ENCODE results near the gene EI24. TPM values are rescaled to one million over a fixed set of nuclear protein-coding genes. Genes with fewer than 3 reads are reported as not detected.
A peak's percentile ranks its signal among the peaks of the same experiment; 100 is the strongest.

EI24 gene
- total RNA-seq, 1 experiment from 2014 or later: 193 TPM

DNA sequence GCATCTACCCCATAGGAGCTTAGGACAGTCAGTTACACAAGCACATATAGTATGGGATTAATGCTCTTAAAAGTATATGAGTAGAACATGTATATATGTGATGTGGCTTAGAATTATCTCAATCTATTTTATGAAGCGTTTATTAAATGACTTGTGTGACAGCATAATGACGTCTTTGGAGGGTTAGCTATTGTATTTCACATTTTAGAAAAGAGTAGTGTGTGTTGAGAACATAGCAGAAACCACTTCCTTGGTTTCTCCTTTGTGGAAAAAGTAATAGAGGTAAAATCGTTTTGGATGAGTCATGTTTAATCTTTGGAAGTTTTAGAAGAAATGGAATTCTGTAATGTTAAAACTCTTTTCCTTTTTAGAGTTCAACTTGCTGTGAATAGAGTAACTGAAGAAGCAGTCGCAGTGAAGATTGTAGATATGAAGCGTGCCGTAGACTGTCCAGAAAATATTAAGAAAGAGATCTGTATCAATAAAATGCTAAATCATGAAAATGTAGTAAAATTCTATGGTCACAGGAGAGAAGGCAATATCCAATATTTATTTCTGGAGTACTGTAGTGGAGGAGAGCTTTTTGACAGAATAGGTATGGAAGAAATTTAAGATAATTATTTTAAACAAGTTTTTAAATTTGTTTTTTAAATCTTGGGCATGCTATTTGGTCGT lies 58.1 kb downstream of the EI24 start:
- DNase-seq (ENCODE audit: low read depth, low spot score) (no peak), ATAC-seq (no peak)
- peaks cover 22% of the 10 kb centered on the region for H3K36me3 ChIP-seq (ENCODE audit: control insufficient read depth, insufficient read depth, low read length)
- in situ Hi-C loops (cut with HindIII; ENCODE audit: low pct_unique_long_range_greater_than_20kb, low sequenced_read_pairs): no loop called here
- no peaks in the 10 kb centered on the region for H3K9me3 ChIP-seq (ENCODE audit: control insufficient read depth, insufficient read depth, low read depth, low read length)
- intact Hi-C loops (cut with micrococcal nuclease; ENCODE audit: unreplicated experiment): loop anchor here (5.0 kb wide), 1 partner anchor 245 kb away; no protein-coding TSS in a partner anchor
- H3K27ac ChIP-seq (ENCODE audit: low read length): peak overlapping the region; percentile 87
- no TSS peak for BruUV-seq (replicated peaks)
- CTCF ChIA-PET: no interaction called here
- no peaks in the 10 kb centered on the region for H3K27me3 ChIP-seq (ENCODE audit: control insufficient read depth, insufficient read depth, low read length)
- H3K4me1 ChIP-seq (ENCODE audit: control insufficient read depth, insufficient read depth, low read length): peaks cover 16% of the 10 kb centered on the region
- peak overlapping the region; percentile 67 to 74 for H3K4me3 ChIP-seq (ENCODE audit: low read depth in 2 of 2, low read length in 2 of 2)
- POLR2A ChIA-PET: no interaction called here
- TF ChIP-seq SIN3A (IDR thresholded peaks at IDR 0.05; ENCODE audit: borderline replicate concordance, insufficient read depth, low read depth, low read length) (no peak), POLR2AphosphoS5 (IDR thresholded peaks at IDR 0.05; ENCODE audit: low read depth, low read length) (no peak), TCF7L2 (IDR thresholded peaks at IDR 0.05; ENCODE audit: low read depth, low read length) (no peak)
- TF ChIP-seq, protein P1, sequence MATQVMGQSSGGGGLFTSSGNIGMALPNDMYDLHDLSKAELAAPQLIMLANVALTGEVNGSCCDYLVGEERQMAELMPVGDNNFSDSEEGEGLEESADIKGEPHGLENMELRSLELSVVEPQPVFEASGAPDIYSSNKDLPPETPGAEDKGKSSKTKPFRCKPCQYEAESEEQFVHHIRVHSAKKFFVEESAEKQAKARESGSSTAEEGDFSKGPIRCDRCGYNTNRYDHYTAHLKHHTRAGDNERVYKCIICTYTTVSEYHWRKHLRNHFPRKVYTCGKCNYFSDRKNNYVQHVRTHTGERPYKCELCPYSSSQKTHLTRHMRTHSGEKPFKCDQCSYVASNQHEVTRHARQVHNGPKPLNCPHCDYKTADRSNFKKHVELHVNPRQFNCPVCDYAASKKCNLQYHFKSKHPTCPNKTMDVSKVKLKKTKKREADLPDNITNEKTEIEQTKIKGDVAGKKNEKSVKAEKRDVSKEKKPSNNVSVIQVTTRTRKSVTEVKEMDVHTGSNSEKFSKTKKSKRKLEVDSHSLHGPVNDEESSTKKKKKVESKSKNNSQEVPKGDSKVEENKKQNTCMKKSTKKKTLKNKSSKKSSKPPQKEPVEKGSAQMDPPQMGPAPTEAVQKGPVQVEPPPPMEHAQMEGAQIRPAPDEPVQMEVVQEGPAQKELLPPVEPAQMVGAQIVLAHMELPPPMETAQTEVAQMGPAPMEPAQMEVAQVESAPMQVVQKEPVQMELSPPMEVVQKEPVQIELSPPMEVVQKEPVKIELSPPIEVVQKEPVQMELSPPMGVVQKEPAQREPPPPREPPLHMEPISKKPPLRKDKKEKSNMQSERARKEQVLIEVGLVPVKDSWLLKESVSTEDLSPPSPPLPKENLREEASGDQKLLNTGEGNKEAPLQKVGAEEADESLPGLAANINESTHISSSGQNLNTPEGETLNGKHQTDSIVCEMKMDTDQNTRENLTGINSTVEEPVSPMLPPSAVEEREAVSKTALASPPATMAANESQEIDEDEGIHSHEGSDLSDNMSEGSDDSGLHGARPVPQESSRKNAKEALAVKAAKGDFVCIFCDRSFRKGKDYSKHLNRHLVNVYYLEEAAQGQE (IDR thresholded peaks at IDR 0.05; ENCODE audit: insufficient read depth in 1 of 2, low read depth in 2 of 2, low read length in 1 of 2): no peak
- TF ChIP-seq, protein P2, sequence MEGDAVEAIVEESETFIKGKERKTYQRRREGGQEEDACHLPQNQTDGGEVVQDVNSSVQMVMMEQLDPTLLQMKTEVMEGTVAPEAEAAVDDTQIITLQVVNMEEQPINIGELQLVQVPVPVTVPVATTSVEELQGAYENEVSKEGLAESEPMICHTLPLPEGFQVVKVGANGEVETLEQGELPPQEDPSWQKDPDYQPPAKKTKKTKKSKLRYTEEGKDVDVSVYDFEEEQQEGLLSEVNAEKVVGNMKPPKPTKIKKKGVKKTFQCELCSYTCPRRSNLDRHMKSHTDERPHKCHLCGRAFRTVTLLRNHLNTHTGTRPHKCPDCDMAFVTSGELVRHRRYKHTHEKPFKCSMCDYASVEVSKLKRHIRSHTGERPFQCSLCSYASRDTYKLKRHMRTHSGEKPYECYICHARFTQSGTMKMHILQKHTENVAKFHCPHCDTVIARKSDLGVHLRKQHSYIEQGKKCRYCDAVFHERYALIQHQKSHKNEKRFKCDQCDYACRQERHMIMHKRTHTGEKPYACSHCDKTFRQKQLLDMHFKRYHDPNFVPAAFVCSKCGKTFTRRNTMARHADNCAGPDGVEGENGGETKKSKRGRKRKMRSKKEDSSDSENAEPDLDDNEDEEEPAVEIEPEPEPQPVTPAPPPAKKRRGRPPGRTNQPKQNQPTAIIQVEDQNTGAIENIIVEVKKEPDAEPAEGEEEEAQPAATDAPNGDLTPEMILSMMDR (IDR thresholded peaks at IDR 0.05): no peak

Other genes with a start within 250 kb of the EI24 start
- gene FEZ1, start 73.2 kb upstream of the EI24 start, total RNA-seq (2021; ENCODE audit: unreplicated experiment): 2.4 TPM
- gene STT3A, start 23.4 kb downstream of the EI24 start, total RNA-seq (2021; ENCODE audit: unreplicated experiment): 229 TPM
- gene CHEK1, start 55.7 kb downstream of the EI24 start, total RNA-seq (2021; ENCODE audit: unreplicated experiment): 71.6 TPM
- gene ACRV1, start 111.4 kb downstream of the EI24 start, total RNA-seq (2021; ENCODE audit: unreplicated experiment): 0.26 TPM
- not detected for gene PATE1, start 176.8 kb downstream of the EI24 start, total RNA-seq (2021; ENCODE audit: unreplicated experiment)
- 0.18 TPM for gene PATE2, start 209.4 kb downstream of the EI24 start, total RNA-seq (2021; ENCODE audit: unreplicated experiment)
- gene PATE3, start 218.7 kb downstream of the EI24 start, total RNA-seq (2021; ENCODE audit: unreplicated experiment): not detected